ENCODE results near the gene PNISR.

Gene PNISR

GRCh38 chr6:99409672-99410071 is 15.4 kb downstream of the PNISR start:
- H3K27me3 ChIP-seq (ENCODE audit: insufficient read depth, low read length): no peaks in the 10 kb centered on the region

DNA sequence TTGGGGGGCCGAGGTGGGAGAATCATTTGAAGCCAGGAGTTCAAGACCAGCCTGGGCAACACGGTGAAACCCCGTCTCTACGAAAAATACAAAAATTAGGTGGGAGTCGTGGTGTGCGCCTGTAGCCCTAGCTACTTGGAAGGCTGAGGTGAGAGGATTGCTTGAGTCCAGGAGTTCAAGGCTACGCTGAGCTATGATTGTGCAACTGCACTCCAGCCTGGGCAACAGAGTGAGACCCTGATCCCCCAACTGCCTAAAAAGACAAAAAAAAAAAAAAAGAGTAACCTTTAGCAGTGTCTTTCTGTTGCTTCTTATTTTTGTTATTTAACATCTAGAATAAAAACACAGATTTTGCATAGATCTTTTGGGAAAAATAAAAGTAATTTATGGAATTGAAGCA is 18.0 kb downstream of the PNISR start:
- no peak for TF ChIP-seq EZH2 (IDR thresholded peaks at IDR 0.05; ENCODE audit: borderline replicate concordance, low read length)
- TF ChIP-seq, protein P1, sequence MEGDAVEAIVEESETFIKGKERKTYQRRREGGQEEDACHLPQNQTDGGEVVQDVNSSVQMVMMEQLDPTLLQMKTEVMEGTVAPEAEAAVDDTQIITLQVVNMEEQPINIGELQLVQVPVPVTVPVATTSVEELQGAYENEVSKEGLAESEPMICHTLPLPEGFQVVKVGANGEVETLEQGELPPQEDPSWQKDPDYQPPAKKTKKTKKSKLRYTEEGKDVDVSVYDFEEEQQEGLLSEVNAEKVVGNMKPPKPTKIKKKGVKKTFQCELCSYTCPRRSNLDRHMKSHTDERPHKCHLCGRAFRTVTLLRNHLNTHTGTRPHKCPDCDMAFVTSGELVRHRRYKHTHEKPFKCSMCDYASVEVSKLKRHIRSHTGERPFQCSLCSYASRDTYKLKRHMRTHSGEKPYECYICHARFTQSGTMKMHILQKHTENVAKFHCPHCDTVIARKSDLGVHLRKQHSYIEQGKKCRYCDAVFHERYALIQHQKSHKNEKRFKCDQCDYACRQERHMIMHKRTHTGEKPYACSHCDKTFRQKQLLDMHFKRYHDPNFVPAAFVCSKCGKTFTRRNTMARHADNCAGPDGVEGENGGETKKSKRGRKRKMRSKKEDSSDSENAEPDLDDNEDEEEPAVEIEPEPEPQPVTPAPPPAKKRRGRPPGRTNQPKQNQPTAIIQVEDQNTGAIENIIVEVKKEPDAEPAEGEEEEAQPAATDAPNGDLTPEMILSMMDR (IDR thresholded peaks at IDR 0.05; ENCODE audit: low read length): no peak
- no peak overlapping the region for H3K9ac ChIP-seq (ENCODE audit: low read length)
- no peak overlapping the region for H3K4me3 ChIP-seq (ENCODE audit: low read depth, low read length, poor library complexity, severe bottlenecking)
- H3K27ac ChIP-seq (ENCODE audit: low read depth, low read length, poor library complexity, severe bottlenecking): no peak overlapping the region
- H3K9me3 ChIP-seq (ENCODE audit: low read length): no peaks in the 10 kb centered on the region
- H3K27me3 ChIP-seq (ENCODE audit: insufficient read depth, low read length): no peaks in the 10 kb centered on the region
- H2AFZ ChIP-seq (ENCODE audit: low read length): no peak overlapping the region
- H3K4me1 ChIP-seq (ENCODE audit: insufficient read depth, low read length, severe bottlenecking): no peaks in the 10 kb centered on the region
- peaks cover 96% of the 10 kb centered on the region for H3K36me3 ChIP-seq (ENCODE audit: insufficient read depth, low read length)
- peaks cover 3% of the 10 kb centered on the region; the same call in 1 of the 2 replicates for H4K20me1 ChIP-seq (ENCODE audit: insufficient read depth, low read length)
- 0 out of 2 replicates have a peak, but pooled peaks cover 1% of the 10 kb centered on the region for H3K79me2 ChIP-seq (ENCODE audit: insufficient read depth, low read length)
- no peak overlapping the region for H3K4me2 ChIP-seq (ENCODE audit: low read length)
- H3K9me2 ChIP-seq (ENCODE audit: low read depth, low read length): no peaks in the 10 kb centered on the region
- no peaks in the 10 kb centered on the region for H3F3A ChIP-seq (ENCODE audit: insufficient read depth, low read length)

More at GRCh38 chr6:99409672-99410071, 15.4 kb downstream of the PNISR start:
- Histone ChIP-seq H4K20me1 (ENCODE audit: insufficient read depth, low read length) (peaks cover 3% of the 10 kb centered on the region; the same call in 1 of the 2 replicates), H3K27ac (ENCODE audit: low read depth, low read length, poor library complexity, severe bottlenecking) (no peak overlapping the region), H3K9me3 (ENCODE audit: low read length) (no peaks in the 10 kb centered on the region), H3K4me3 (ENCODE audit: low read depth, low read length, poor library complexity, severe bottlenecking) (no peak overlapping the region), H3K4me1 (ENCODE audit: insufficient read depth, low read length, severe bottlenecking) (no peaks in the 10 kb centered on the region), H3K4me2 (ENCODE audit: low read length) (no peak overlapping the region), H3K79me2 (ENCODE audit: insufficient read depth, low read length) (peaks cover 24% of the 10 kb centered on the region), H3K9me2 (ENCODE audit: low read depth, low read length) (no peaks in the 10 kb centered on the region), H3K36me3 (ENCODE audit: insufficient read depth, low read length) (peaks cover 90% of the 10 kb centered on the region), H3F3A (ENCODE audit: insufficient read depth, low read length) (no peaks in the 10 kb centered on the region), H3K9ac (ENCODE audit: low read length) (no peak overlapping the region), H2AFZ (ENCODE audit: low read length) (no peak overlapping the region)
- no peak for TF ChIP-seq EZH2 (IDR thresholded peaks at IDR 0.05; ENCODE audit: borderline replicate concordance, low read length)
- TF ChIP-seq, protein P1 (IDR thresholded peaks at IDR 0.05; ENCODE audit: low read length): no peak

GRCh38 chr6:99402448-99402847 is 22.7 kb downstream of the PNISR start:
- TF ChIP-seq, protein P1 (IDR thresholded peaks at IDR 0.05; ENCODE audit: low read length): no peak
- TF ChIP-seq EZH2 (IDR thresholded peaks at IDR 0.05; ENCODE audit: borderline replicate concordance, low read length): no peak
- Histone ChIP-seq H2AFZ (ENCODE audit: low read length) (no peak overlapping the region), H3K4me1 (ENCODE audit: insufficient read depth, low read length, severe bottlenecking) (no peaks in the 10 kb centered on the region), H3K9me3 (ENCODE audit: low read length) (no peaks in the 10 kb centered on the region), H3K36me3 (ENCODE audit: insufficient read depth, low read length) (peaks cover 92% of the 10 kb centered on the region), H3K79me2 (ENCODE audit: insufficient read depth, low read length) (no peaks in the 10 kb centered on the region), H4K20me1 (ENCODE audit: insufficient read depth, low read length) (no peaks in the 10 kb centered on the region), H3K27ac (ENCODE audit: low read depth, low read length, poor library complexity, severe bottlenecking) (no peak overlapping the region), H3K4me2 (ENCODE audit: low read length) (no peak overlapping the region), H3F3A (ENCODE audit: insufficient read depth, low read length) (no peaks in the 10 kb centered on the region), H3K27me3 (ENCODE audit: insufficient read depth, low read length) (no peaks in the 10 kb centered on the region), H3K9ac (ENCODE audit: low read length) (no peak overlapping the region), H3K9me2 (ENCODE audit: low read depth, low read length) (no peaks in the 10 kb centered on the region), H3K4me3 (ENCODE audit: low read depth, low read length, poor library complexity, severe bottlenecking) (no peak overlapping the region)

All from OCI-LY1 (cell line).